Occipital lobe (tissue), 2 donors: ENCODE measurements around the gene FRMD4A. TPM values are rescaled to one million over a fixed set of nuclear protein-coding genes. Genes with fewer than 3 reads are reported as not detected.
"Not testable (repeated sequence)": the region's sequence is repeated elsewhere in the genome, so short reads cannot be mapped to it uniquely, and the experiment has no call there.

Experiments
- DNase-seq: peaks from one replicate; lab custom pipeline; 2025; lab: John Stamatoyannopoulos, UW
- total RNA-seq: library from RNA; depleted of rRNA; stranded (reverse); fragments of >200 nt; gene quantifications from one replicate; pipeline ENCODE4 v1.2.3, GENCODE V29; 2014

Gene FRMD4A
- total RNA-seq, 1 donor from 2014 or later = 153 TPM

DNA sequence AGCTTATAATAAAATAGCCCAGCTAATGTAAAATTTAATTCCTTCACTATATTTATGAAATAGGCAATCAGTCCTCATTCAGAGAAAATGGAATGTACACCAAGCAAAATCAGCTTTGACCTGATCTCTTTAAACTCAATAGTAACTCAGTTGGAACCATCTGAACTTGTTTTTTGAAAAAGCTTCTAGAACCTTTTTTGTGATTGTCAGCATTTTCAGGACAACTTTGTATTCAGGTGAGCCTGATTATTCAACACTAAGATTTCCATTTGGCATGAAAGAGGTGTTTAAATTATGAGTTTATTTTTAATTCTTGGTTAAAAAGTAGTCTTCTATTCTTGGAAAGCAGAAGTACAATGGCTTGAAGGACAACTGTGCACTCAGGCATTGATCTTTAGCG, 89.5 kb downstream of the FRMD4A start:
- DNase-seq = no peak

DNA sequence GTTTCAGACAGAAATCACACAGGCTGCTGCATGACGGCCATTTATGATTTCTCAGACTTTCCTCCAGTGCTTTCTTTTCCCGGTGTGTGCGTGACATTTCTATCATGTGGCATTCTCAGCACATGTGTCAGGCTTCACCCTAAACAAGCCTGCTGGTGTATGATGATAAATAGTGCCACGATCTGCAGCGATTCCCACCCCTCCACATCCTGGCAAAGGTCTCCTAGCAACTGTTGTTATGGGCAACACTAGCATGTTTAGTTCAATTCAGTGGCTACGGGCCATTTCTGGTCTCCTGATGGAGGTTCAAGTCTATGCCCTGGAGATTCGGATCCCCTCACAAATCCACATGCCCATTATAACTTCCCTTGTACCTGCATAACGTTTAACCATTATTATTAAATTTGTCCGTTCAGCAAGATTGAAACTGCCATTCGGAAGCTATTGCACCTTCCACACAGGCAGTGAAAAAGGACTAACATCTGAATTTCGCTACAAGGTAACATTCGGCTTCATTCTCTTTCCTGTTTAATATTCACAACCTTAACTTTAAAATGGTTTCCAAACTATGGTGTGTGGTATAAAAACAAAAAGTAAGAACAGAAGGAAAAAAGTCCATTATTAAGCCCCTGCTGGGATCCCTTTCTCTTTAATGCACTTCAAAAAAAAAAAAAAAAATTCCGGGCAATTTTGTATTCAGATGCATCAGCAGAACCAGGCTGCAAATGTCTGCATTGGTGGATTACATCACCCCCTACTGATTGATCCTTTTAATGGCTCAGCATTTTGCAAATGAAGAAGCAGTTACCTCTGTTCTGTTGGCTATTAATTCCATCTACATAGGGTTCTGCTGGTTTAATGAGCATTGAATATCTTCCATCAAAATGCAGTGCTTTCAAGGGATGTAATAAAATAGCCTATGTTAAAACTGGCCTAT, 90.2 kb downstream of the FRMD4A start:
- no peak for DNase-seq

DNA sequence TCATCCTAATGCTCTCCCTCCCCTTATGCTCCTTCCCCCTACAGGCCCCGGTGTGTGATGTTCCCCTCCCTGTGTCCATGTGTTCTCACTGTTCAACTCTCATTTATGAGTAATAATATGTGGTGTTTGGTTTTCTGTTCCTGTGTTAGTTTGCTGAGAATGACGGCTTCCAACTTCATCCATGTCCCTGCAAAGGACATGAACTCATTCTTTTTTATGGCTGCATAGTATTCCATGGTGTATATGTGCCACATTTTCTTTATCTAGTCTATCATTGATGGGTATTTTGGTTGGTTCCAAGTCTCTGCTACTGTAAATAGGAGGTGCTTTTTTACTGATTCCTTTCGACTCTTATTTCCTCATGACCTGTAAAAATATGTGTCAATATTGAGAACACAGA, 92.1 kb downstream of the FRMD4A start:
- DNase-seq = not testable (repeated sequence)

DNA sequence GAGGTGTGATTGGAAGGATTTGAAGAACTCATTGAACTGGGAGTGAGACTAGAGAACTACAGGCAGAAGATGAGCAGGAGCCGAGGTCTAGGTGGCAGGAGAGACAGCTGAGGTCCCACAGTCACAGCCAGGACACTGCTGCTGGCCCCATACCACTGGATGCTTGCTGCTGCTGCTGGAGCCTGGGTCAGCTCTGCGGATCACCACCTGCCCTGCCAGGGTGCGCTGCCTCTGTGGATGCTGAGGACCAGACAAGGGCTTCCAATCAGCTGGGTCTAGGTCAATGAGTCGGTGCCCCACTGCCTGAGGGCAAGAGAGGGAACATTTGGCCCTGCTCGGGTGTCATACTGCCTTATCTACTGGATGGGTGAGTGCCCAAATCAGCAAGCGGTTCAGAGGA, 94.4 kb downstream of the FRMD4A start:
- DNase-seq = no peak

DNA sequence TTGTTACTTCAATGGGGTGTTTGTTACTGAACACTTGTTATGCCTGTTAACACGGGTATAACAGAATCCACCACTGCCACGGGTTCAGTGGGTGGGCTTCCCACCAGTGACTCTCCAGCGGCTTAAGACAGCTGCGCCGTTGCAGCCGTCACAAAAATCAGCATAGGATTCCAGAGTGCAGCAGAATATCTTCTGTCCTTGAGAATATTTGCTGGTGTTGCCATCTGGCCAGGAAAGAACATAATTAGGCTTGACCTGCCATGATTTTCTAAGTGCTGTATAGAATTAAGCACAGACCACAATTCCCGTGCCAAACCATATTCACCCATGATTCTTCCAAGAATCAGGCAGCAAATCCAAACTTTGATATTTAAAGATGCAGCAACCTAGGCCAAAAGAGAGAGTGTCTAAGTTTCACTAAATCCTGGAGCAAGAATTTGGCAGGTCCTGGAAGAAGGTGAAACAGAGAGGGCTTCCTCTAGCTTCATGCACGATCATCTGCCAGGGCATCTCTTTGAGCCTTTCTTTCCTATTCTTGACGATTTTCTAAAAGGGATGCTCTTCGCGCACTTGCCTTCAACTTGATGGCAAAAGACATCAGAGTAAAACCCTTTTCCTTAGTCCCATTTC, 95.0 kb downstream of the FRMD4A start:
- no peak for DNase-seq

DNA sequence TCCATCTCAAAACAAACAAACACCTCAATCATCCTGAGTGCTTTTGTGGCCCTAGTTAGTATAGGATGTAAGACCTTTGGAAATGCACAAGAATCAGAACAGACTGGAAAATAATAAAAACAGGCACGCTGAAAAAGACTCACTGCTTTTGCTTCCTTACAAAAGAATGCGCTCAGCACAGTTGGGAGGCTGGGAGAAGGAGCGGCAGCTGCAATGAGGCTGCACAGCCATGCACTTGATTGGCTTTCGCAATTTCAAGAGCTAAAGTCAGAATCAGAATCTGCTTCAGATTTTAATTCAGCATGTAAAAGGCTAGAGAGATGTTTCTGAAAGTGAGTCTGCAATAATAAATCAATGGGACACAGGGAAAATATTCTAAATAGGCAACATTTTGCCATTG, 97.2 kb downstream of the FRMD4A start:
- DNase-seq = no peak

DNA sequence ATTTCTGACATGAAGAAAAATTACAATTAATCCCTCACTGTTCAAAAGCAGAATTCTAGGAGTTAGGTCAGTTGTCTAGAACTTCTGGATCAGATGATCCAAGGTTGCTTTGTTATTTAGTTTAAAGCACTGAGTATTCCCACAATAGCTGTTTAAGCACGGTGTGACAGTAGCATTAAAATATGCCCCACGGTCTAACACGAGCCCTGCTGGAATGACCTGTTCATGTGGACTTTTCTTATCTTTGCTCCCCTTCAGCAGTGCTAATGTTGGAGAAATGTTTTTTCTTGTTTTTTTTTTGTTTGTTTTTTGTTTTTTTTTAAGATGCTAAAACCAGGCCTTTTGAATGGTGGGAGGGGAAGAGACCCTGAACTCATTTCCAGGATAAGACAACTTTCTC, 101.9 kb downstream of the FRMD4A start:
- not testable (repeated sequence) for DNase-seq

DNA sequence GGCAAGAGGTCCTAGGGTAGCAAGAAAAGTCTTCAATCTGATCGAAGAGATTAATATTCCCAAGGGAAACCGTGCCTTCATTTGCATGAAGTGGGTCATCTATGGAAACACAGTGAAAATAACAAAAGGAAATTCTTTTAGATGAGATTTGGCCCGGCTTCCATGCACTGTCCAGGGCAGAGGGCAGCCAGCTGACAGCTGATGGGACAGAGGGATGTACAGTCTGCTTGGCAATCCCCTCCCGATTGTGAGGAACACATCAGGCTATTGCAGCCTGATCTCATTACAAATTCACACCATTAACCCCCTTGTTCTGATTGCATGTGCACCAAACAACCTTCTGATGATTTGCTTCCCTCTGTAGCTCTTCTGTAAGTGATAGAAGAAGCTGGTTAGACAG, 105.3 kb downstream of the FRMD4A start:
- DNase-seq = no peak

DNA sequence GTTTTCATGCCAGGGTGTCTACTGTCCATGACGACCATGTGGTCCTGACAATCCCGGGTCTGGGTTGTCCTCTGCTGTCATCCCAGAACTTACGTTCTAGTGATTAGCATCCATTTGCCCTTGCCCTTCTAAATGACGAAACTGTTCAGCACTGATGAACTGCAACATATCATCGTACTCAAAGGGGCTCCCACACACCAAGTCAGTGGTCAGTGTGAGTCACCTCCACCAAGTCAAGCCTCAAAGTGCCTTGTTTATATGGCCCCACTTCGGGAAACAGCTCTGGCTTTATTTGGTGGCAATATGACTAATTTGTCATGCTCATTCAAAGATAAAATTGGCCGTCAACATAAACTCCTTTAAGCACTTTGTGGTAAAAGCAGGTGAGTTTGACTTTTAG, 110.7 kb downstream of the FRMD4A start:
- DNase-seq = no peak

DNA sequence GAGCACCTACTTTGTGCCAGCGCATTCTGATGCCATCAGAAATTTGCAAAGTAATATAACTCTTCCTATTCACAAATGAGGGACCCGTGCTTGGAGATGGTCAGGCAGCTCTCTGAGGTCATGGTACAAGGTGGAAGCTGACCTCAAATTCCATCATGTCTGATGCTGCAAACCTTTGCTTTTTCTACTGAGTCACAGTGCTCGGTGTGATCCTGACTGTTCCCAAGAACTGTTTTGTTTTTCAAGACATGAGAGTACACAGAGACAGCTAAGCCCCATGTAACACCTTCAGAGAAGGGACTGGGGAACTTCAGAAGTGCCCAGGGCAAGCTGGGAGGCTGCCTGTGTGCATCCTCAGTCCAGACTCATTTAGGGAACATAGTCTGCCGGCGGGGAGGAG, 111.3 kb downstream of the FRMD4A start:
- DNase-seq = no peak

DNA sequence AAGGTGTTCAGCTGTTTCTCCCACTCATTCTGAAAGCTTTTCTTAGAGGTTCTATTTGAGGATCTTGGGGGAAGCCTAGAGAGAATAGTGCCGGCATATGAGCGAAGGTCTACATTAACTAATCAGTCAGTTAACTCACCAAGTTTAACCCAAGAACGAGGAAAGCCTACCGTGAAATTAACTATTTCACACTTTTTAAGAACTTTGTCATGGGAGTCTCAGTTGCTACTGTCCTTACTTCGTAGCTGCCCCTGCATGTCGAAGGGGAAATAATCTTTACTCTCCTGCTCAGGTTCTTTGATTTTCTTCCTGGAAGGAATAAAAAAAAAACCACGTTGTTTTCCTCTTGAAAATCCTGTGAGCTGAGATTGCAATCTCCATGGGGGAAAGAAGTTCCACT, 115.1 kb downstream of the FRMD4A start:
- no peak for DNase-seq

DNA sequence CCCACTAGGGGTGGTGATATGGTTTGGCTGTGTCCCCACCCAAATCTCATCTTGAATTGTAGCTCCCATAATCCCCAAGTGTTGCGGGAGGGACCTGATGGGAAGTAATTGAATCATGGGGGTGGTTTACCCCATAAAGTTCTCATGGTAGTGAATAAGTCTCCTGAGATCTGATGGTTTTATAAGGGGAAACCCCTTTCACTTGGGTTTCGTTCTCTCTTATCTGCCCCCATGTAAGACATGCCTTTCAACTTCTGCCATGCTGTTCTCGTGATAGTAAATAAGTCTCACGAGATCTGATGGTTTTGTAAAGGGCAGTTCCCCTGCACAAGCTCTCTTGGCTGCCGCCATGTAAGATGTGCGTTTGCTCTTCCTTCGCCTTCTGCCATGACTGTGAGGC, 117.0 kb downstream of the FRMD4A start:
- DNase-seq = not testable (repeated sequence)

DNA sequence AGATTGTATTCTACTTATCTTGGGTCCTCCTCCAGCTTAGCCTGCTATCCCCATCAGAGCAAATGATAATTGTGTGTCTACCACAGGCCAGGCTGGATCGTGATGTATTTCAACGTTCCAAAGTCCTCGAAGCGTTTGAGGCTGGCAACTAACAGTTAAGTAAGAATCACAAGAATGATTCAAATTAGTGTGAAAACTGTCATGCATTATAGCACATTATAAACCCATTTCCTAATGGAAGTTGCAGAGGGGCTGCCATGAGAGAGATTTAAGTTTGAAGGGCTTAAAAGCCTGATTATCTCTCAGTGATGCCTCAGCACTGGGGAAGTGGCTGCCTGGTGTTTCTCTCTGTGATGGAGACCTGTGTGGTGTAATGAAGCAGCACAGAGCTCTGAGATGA, 119.1 kb downstream of the FRMD4A start:
- DNase-seq = no peak

DNA sequence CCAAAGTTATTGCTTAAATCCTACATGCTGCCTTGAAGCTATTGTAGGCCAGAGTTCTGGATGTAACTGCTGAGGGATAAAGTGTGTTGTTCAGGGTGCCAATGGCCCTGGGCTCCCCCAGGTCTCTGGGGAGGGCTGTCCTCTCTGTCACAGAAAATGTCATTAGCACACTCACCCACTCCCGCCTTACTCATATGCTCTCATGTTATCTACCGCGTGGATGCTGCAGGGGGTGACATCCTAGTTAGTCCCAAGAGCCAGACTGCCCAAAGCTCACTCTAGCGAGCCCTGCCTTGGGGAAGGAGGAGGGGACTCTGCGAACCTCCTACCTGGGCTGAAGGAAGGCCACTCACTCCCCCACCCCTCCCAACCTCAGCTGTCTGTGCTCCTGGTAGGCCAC, 122.5 kb downstream of the FRMD4A start:
- DNase-seq = no peak

DNA sequence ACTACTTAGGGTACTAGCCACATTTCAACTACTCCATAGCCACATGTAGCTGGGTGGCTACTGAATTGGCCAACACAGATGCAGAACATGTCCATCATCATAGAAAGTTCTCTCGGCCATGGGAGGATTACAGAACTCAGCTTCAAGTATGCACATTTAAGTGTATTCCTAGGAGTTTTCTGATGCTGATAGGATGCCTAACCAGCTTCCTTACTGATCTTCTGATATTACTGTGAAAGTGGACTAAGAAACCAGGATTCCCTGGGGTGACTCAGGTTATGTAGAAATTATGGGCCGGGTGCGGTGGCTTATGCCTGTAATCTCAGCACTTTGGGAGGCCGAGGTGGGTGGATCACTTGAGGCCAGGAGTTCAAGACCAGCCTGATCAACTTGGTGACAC, 125.5 kb downstream of the FRMD4A start:
- no peak for DNase-seq

DNA sequence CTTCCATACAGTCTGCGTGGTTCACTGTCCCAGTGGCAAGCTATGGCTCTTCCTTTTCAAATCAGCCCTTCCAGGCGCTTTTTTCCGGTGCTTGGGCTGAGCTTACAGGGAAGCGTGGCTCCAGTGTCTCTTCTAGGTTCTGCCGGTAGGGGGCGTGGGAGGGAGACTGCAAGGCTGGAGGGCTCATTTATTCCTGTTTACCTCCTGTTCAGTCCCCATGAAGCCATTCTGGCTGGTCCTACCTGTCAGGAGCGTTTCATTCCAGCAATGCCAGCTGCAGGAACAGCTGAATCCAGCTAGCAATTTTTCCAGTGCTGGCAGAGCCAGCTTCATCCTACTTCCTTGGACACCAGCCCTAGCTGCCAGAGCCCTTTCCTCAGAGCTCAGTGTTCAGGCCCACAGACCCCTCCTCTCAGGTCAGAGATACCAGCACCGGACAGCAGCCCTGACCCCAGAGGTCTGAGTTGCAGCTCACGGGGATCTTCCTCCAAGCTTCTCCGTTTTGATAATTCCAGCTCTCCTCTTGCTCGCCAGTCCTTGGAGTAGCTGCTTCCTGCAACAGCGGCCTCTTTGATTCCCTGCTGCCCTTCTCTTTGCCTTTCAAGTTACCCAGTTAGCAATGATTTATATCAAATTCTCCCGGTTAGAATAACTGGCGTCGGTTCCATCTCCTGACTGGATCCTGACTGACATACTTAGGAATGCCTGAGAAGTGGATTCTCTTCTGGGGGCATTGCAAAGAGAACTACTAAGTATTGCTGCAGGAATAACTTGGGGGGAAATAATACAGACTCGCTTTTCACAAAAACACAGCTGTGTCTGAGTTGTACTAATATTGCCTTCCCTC, 129.8 kb downstream of the FRMD4A start:
- DNase-seq = no peak

DNA sequence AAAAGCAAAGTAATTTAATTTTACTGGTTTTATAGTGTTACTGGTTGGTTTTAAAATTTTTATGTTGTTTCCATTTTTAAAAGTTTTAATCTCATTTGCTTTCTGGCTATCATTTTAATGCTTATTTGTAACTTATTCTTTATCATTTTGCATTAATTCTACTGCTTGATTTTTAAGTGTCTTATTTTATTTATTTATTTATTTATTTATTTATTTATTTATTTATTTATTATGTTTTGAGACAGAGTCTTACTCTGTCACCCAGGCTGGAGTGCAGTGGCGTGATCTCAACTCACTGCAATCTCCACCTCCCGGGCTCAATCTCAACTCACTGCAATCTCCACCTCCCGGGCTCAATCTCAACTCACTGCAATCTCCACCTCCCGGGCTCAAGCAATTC, 131.6 kb downstream of the FRMD4A start:
- not testable (repeated sequence) for DNase-seq

DNA sequence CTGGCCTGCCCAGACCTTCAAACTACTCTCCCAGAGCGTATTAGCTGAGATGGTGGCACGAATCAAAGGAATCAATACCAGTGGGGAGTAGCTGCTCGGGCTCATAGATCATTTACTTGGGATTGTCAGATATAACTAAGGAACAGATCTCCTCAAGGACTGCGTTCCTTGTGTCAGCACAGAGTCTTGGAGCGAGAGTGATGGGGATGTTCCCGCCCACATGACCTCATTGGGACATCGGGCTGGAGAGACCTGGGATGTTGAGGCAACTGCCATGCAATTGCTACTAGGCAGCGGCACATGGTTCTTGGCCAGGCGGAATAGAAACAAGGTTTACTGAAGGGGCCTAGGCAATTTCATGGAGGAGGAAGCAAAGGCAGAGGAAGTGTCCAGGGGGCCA, 132.6 kb downstream of the FRMD4A start:
- no peak for DNase-seq

DNA sequence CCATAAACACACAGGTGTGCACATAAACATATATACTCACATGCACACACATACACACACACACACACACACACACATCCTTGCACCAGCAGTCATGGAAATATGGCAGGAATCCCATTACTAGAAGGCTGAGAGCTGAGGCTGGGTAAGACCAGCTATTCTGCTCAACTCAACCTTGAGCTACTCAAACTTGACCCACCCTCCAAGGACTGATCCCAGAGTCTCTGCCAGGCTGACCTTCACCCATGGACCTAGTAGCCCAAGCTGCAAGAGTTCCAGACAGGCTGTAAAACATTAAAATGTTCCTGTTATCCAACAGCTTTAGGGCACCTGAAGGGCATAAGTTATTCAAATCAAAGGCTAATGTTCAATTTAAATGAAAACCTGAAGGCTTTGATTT, 134.6 kb downstream of the FRMD4A start:
- no peak for DNase-seq

DNA sequence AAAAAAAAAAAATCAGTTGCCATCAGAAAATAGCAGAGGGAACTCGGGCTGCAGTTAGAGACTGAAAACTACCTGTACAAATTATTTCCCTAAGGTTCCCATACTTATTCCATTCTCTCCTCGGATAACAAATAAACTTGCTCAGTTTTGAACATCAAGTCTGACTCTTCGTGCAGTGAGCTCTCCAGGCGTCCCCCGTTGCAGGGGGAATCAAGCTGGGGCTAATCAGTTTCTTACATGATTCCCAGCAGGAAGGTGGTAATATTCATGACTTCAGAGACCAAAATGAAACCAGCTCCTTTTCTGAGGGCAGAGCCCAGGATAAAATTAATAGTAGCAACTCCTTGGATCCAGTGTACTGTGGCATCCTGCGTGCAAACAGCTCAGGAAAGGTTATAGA, 135.3 kb downstream of the FRMD4A start:
- no peak for DNase-seq

DNA sequence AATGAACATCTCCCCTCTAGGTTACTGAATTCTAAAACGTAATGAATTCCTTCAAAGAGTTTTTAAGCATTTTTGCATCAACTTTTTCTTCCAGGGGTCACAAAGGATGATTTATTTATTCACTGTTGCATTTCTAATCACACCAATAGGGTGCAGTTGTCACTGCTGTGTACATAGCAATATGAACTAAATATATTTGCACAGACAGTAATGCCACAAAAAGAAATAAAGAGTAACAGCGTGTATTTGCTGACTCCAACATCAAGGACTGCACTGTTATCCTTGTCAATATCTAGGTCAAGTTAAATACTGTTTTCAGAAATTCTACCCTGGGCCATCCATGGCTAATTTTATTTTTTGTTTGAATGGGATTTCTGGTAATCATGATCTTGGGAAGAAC, 138.0 kb downstream of the FRMD4A start:
- no peak for DNase-seq

DNA sequence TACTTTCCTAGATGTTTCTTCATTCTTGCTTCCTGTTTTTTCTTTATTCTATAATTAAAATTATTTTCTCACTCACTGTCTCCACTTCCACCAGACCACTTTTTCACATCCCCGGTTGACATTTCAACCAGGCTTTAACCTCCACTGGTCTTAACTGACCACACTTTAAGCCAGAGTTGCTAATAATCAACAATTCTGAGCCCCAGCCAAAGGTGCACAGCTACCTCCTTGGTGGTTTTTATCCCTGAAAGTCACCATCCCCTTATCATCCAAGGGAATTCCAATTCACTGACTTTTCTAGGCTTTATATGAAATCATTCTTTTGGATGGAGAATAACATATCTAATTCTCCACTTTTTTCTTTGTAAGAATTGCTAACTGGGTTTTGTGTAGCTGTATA, 138.9 kb downstream of the FRMD4A start:
- DNase-seq = no peak
